ENCODE data around the gene KCTD16.

The KCTD16 gene

GRCh38 chr5:144143625-144144024 is 27.0 kb upstream of the KCTD16 start:
- H3K4me3 ChIP-seq (ENCODE audit: low read depth, low read length): no peak overlapping the region
- no peak for DNase-seq
- no peak for TF ChIP-seq CTCF (IDR thresholded peaks at IDR 0.05; ENCODE audit: low read depth, low read length)

GRCh38 chr5:144144956-144145751 is 25.5 kb upstream of the KCTD16 start:
- Histone ChIP-seq H3K27me3 (ENCODE audit: insufficient read depth, low read depth, severe bottlenecking) (no peaks in the 10 kb centered on the region), H3K27ac (no peak overlapping the region), H3K4me3 (ENCODE audit: low read depth, low read length) (no peak overlapping the region), H3K9me3 (ENCODE audit: severe bottlenecking) (no peaks in the 10 kb centered on the region), H3K36me3 (no peaks in the 10 kb centered on the region)
- no peak for TF ChIP-seq CTCF (IDR thresholded peaks at IDR 0.05; ENCODE audit: low read depth, low read length)
- no peak for DNase-seq

More at GRCh38 chr5:144143625-144144024, 27.0 kb upstream of the KCTD16 start:
- no peak overlapping the region for H3K27ac ChIP-seq
- H3K36me3 ChIP-seq: no peaks in the 10 kb centered on the region
- H3K9me3 ChIP-seq (ENCODE audit: severe bottlenecking): no peaks in the 10 kb centered on the region
- H3K27me3 ChIP-seq (ENCODE audit: insufficient read depth, low read depth, severe bottlenecking): no peaks in the 10 kb centered on the region

GRCh38 chr5:144151026-144151425 is 19.6 kb upstream of the KCTD16 start:
- Histone ChIP-seq H3K27me3 (ENCODE audit: insufficient read depth, low read depth, severe bottlenecking) (no peaks in the 10 kb centered on the region), H3K9me3 (ENCODE audit: severe bottlenecking) (no peaks in the 10 kb centered on the region), H3K27ac (no peak overlapping the region), H3K36me3 (no peaks in the 10 kb centered on the region), H3K4me3 (ENCODE audit: low read depth, low read length) (no peak overlapping the region)
- no peak for TF ChIP-seq CTCF (IDR thresholded peaks at IDR 0.05; ENCODE audit: low read depth, low read length)
- DNase-seq: no peak

- Histone ChIP-seq H3K27ac (no peak overlapping the region), H3K27me3 (ENCODE audit: insufficient read depth, low read depth, severe bottlenecking) (no peaks in the 10 kb centered on the region), H3K36me3 (peaks cover 16% of the 10 kb centered on the region), H3K4me3 (ENCODE audit: low read depth, low read length) (no peak overlapping the region), H3K9me3 (ENCODE audit: severe bottlenecking) (no peaks in the 10 kb centered on the region)
- DNase-seq: no peak
- no peak for TF ChIP-seq CTCF (IDR thresholded peaks at IDR 0.05; ENCODE audit: low read depth, low read length)
These were observed 13.9 kb upstream of the KCTD16 start for GRCh38 chr5:144156767-144157171.

GRCh38 chr5:144162686-144163085 is 8.0 kb upstream of the KCTD16 start:
- TF ChIP-seq CTCF (IDR thresholded peaks at IDR 0.05; ENCODE audit: low read depth, low read length): no peak
- Histone ChIP-seq H3K4me3 (ENCODE audit: low read depth, low read length) (no peak overlapping the region), H3K36me3 (peaks cover 61% of the 10 kb centered on the region), H3K27ac (no peak overlapping the region), H3K9me3 (ENCODE audit: severe bottlenecking) (no peaks in the 10 kb centered on the region), H3K27me3 (ENCODE audit: insufficient read depth, low read depth, severe bottlenecking) (no peaks in the 10 kb centered on the region)
- no peak for DNase-seq

GRCh38 chr5:144166696-144167095 is 4.0 kb upstream of the KCTD16 start:
- TF ChIP-seq CTCF (IDR thresholded peaks at IDR 0.05; ENCODE audit: low read depth, low read length): no peak
- Histone ChIP-seq H3K36me3 (peaks cover 61% of the 10 kb centered on the region), H3K27me3 (ENCODE audit: insufficient read depth, low read depth, severe bottlenecking) (no peaks in the 10 kb centered on the region), H3K9me3 (ENCODE audit: severe bottlenecking) (no peaks in the 10 kb centered on the region), H3K27ac (no peak overlapping the region), H3K4me3 (ENCODE audit: low read depth, low read length) (no peak overlapping the region)
- DNase-seq: no peak
